Measurements from ENCODE around the gene BTD. TPM values are rescaled to one million over a fixed set of nuclear protein-coding genes. Genes with fewer than 3 reads are reported as not detected.

BTD gene, protein sequence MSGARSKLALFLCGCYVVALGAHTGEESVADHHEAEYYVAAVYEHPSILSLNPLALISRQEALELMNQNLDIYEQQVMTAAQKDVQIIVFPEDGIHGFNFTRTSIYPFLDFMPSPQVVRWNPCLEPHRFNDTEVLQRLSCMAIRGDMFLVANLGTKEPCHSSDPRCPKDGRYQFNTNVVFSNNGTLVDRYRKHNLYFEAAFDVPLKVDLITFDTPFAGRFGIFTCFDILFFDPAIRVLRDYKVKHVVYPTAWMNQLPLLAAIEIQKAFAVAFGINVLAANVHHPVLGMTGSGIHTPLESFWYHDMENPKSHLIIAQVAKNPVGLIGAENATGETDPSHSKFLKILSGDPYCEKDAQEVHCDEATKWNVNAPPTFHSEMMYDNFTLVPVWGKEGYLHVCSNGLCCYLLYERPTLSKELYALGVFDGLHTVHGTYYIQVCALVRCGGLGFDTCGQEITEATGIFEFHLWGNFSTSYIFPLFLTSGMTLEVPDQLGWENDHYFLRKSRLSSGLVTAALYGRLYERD
- 1 to 10 TPM; 3.6 to 4.3 TPM for total RNA-seq

GRCh38 chr3:15601399-15602145 lies at the start of gene BTD, which contains the start of gene HACL1:
Gene BTD, plus strand, starts transcription at chr3:15601745. Its CDS starts 33,695 bp downstream, at chr3:15635440.
Gene HACL1, minus strand, starts transcription at chr3:15601569. Its CDS starts 106 bp downstream, at chr3:15601463.
- POLR2A ChIA-PET, result interaction anchor here (0.6 to 1.5 kb wide), 4 partner anchors 195 to 503 kb away, joined by 3 to 4 read pairs (median 3); partner anchors contain the start of gene CAPN7
- CTCF ChIA-PET, result interaction anchor here (0.5 to 1.1 kb wide), 3 partner anchors 9 to 68 kb away, joined by 3 to 4 read pairs (median 3); no protein-coding TSS in a partner anchor

GRCh38 chr3:15551902-15552301 lies 49.6 kb upstream of the BTD start:
- ChIA-PET POLR2A (no interaction called here), CTCF (no interaction called here)

DNA sequence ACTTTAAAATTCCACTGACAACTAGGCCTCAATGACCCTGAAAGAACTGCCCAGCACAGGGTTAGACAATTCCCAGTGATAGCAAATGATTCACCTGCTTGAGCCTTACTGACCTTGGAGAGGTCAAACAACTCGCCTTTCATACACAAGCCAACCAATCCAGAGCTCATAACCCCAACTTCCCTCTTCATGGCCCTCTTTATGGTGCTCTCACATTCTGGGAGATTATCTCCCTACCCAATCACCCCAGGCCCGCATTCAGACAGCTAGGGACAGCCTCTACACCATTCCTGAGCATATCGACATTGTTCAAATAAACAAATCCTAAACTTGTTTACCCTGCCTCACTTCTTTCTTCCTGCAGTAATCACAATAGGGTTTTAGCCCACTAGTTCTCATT lies 47.8 kb upstream of the BTD start:
- CTCF ChIA-PET, result no interaction called here
- POLR2A ChIA-PET, result no interaction called here

- ChIA-PET CTCF (interaction anchor here (0.7 to 1.2 kb wide), 3 partner anchors 21 to 354 kb away, joined by 3 to 6 read pairs (median 5); no protein-coding TSS in a partner anchor), POLR2A (no interaction called here)
Measured at GRCh38 chr3:15556512-15556911, 45.0 kb upstream of the BTD start.

DNA sequence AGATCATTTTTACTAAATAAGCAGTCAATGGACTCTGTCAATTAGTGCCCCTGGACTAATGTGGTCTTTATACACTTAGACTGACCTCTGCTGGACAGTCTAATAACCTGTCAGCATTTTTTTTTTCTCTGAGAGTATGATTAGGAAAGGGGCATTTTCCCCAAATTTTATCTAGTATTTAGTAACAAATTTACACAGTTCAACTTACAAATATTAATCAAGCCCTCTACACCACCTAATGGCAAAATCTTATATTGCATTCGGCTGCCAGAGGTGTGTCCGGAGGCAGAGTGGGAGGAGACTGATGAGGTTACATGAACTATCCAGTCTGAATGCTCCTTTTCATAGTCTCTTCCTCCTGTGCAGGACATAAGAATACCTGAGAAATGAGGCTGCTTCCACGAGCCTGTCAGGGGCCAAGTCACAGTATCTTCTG lies 44.0 kb upstream of the BTD start:
- ChIA-PET CTCF (interaction anchor here (0.9 to 1.2 kb wide), 2 partner anchors 36 to 354 kb away, joined by 3 read pairs; no protein-coding TSS in a partner anchor), POLR2A (no interaction called here)

DNA sequence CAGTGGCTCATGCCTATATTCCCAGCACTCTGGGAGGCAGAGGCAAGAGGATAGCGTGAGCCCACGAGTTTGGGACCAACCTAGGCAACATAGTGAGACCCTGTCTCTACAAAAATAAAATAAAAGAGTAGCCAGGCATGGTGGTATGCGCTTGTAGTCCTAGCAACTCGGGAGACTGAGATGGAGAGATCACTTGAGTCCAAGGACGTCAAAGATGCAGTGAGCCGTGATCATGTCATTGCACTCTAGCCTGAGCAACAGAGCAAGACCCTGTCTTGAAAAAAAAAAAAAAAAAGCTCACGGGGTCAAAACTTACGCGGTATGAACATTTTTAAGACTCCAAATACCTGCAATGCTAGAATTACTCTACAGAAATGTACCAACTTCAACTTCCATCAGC lies 43.0 kb upstream of the BTD start:
- ChIA-PET CTCF (interaction anchor here (0.9 to 1.3 kb wide), 3 partner anchors 18 to 355 kb away, joined by 3 read pairs; no protein-coding TSS in a partner anchor), POLR2A (no interaction called here)

DNA sequence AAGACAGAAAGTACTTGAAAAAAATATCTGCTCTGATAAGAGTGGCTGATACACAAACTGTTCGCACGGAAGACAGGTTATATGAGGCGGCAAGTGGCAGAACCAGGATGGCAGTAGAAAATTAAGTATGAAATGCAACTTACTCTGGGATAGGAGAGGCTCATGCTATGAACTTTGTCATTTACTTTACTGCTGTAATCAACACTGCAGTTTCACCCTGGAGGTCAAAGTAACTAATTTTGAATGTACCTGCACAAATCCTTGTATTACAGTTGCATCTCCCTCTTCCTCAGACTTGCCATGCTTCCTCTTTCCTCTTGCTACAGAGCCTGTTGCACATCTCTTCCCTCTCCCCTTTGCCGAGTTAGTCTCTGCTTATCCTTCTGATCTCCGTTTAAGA lies 39.0 kb upstream of the BTD start:
- POLR2A ChIA-PET, result no interaction called here

DNA sequence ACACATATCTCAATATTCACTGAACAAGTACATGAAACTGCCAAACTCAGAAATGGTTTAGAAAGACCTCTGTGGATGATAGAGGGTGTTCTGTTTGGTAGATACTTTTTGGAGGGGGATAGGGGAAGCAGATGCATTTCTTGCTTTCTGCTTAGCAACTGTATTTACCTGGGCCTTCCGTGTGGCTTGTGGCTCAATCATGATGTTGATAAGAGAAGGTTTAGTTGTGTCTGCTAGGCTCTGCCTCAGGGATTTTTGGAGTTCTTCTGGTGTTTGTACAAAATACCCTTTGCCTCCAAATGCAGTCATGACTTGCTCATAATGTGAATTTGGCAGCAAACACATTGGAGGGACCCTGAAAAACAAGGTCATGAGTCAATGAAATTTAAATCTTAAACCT lies 38.4 kb upstream of the BTD start:
- CTCF ChIA-PET, result no interaction called here
- POLR2A ChIA-PET, result no interaction called here

More for the DNA sequence above, 39.0 kb upstream of the BTD start:
- CTCF ChIA-PET, result no interaction called here

GRCh38 chr3:15572138-15572537 lies 29.4 kb upstream of the BTD start:
- POLR2A ChIA-PET, result no interaction called here

GRCh38 chr3:15575446-15575845 lies 26.1 kb upstream of the BTD start:
- CTCF ChIA-PET, result no interaction called here
- POLR2A ChIA-PET, result no interaction called here

More at GRCh38 chr3:15572138-15572537, 29.4 kb upstream of the BTD start:
- CTCF ChIA-PET, result no interaction called here

GRCh38 chr3:15576475-15576874 lies 25.1 kb upstream of the BTD start:
- CTCF ChIA-PET, result interaction anchor here (0.9 kb wide), 1 partner anchor 18 kb away, joined by 3 read pairs; no protein-coding TSS in a partner anchor
- POLR2A ChIA-PET, result no interaction called here

GRCh38 chr3:15578289-15578867 lies 23.2 kb upstream of the BTD start:
- POLR2A ChIA-PET, result no interaction called here
- CTCF ChIA-PET, result no interaction called here

- ChIA-PET POLR2A (no interaction called here), CTCF (no interaction called here)
Measured at GRCh38 chr3:15579051-15579450, 22.5 kb upstream of the BTD start.

DNA sequence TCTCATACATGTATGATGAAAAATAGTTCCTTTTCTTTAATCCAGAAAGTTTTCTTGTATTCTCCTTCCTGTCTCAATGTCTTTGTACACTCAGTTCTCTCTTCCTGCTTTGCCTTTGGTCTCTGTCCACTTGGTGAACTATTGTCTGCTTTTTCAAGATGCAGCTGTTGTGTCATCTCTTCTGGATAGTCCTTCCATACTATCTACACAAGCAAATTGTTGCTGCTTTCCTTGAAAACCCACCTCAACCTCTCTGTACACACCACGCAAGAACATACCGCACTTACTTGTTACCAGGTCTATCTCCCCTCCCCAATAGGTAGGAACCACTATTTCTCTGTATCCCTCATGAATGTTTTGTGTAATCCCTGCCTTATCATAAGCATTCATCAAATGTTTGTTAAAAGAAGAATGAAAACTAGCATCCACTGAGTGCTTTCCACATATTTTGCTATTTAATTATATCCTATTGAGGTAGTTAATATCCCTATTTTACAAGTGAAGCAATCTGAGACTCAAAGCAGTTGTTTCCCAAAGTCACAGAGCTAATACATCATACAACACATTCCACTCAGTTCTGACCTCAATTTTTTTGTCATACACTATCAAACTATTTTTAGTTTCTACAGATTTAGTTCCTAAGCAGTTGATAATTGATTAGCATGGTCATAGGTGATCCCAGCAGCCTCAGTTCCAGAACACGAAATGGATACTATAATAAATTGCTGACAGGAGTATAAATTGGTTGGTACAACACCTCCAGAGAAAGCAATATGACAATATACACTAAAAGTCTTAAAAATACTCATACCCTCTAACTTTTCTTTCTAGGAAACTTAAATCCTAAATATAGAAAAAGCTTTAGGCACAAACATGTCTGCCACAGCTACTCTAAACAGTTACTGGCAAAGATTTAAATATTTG lies 19.8 kb upstream of the BTD start:
- POLR2A ChIA-PET, result no interaction called here
- CTCF ChIA-PET, result no interaction called here

- CTCF ChIA-PET, result no interaction called here
- POLR2A ChIA-PET, result no interaction called here
Measured at GRCh38 chr3:15585111-15585845, 16.3 kb upstream of the BTD start.

- POLR2A ChIA-PET, result no interaction called here
- CTCF ChIA-PET, result no interaction called here
Measured at GRCh38 chr3:15591242-15591641, 10.3 kb upstream of the BTD start.

DNA sequence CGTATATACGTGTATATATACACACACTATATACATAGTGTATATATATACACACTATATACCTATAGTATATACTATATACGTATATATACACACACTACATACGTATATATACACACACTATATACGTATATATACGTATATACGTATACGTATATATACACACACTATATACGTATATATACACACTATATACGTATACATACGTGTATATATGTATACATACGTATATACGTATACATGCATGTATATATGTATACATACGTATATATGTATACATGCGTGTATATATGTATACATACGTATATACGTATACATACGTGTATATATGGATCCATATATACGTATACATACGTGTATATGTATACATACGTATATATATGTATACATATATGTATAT lies 9.6 kb upstream of the BTD start:
- ChIA-PET POLR2A (no interaction called here), CTCF (no interaction called here)

DNA sequence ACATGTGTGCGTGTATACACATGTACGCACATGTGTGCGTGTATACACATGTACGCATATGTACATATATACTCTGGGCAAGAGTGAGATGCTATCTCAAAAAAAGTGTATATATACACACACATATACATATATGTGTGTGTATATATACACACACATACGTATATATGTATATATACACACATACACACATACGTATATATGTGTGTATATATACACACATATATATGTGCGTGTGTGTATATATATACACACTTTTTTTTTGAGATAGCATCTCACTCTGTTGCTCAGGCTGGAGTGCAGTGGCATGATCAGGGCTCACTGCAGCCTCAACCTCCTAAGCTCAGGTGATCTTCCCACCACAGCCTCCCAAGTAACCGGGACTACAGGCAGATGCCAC lies 8.6 kb upstream of the BTD start:
- ChIA-PET POLR2A (no interaction called here), CTCF (no interaction called here)

- ChIA-PET CTCF (no interaction called here), POLR2A (no interaction called here)
Measured at GRCh38 chr3:15595955-15596354, 5.6 kb upstream of the BTD start.

Data from activated CD8-positive, alpha-beta memory T cell treated with anti-CD3 and anti-CD28 coated beads for 36 hours (primary cell).